Trophoblast cell (in vitro differentiated cells and primary cell): ENCODE results near the gene KDM4C.

Experiments used
- DNase-seq, 2 donors: peaks; one replicate each; pipeline ENCODE4 v3.0.0-alpha.2; 2016
- H2AFZ ChIP-seq: 2 replicates; pipeline ENCODE4 v1.6.1; 2013; ENCODE audit warnings: low read length, moderate library complexity, mild to moderate bottlenecking; ENCODE audit not compliant: insufficient read depth, poor library complexity
- H2AK5ac ChIP-seq: 2 replicates; pipeline ENCODE4 v1.6.1; 2013; ENCODE audit warnings: mild to moderate bottlenecking, low read length
- H2BK120ac ChIP-seq: 2 replicates; pipeline ENCODE4 v1.6.1; 2013; ENCODE audit warnings: low read length, mild to moderate bottlenecking, moderate library complexity; ENCODE audit not compliant: insufficient read depth, poor library complexity
- H2BK12ac ChIP-seq: 2 replicates; pipeline ENCODE4 v1.6.1; 2013; ENCODE audit warnings: mild to moderate bottlenecking, low read length, moderate library complexity
- H2BK5ac ChIP-seq: 2 replicates; pipeline ENCODE4 v1.6.1; 2013; ENCODE audit warnings: low read length, low read depth, moderate library complexity, mild to moderate bottlenecking; ENCODE audit not compliant: poor library complexity
- H3K14ac ChIP-seq: 2 replicates; pipeline ENCODE4 v1.6.1; 2013; ENCODE audit warnings: mild to moderate bottlenecking, low read length
- H3K18ac ChIP-seq: 2 replicates; pipeline ENCODE4 v1.6.1; 2013; ENCODE audit warnings: mild to moderate bottlenecking, low read length
- H3K23ac ChIP-seq: 2 replicates; pipeline ENCODE4 v1.6.1; 2013; ENCODE audit warnings: low read length
- H3K27ac ChIP-seq: 2 replicates; pipeline ENCODE4 v1.5.1; 2013; ENCODE audit warnings: low read depth, mild to moderate bottlenecking, inconsistent platforms, low read length, moderate library complexity
- H3K27me3 ChIP-seq: 2 replicates; pipeline ENCODE4 v1.6.1; 2013; ENCODE audit warnings: inconsistent platforms, mild to moderate bottlenecking, low read length, moderate library complexity; ENCODE audit not compliant: insufficient read depth
- H3K36me3 ChIP-seq, 2 experiments: 1 replicate in 1 of 2; 2 replicates in 1 of 2; pipeline ENCODE4 v1.6.1; 2013; ENCODE audit warnings: low read length in 2 of 2, mild to moderate bottlenecking in 2 of 2, moderate library complexity in 1 of 2; ENCODE audit not compliant: insufficient read depth in 2 of 2, control insufficient read depth in 1 of 2
- H3K4ac ChIP-seq: 2 replicates; pipeline ENCODE4 v1.6.1; 2013; ENCODE audit warnings: low read depth, mild to moderate bottlenecking, low read length, moderate library complexity
- H3K4me1 ChIP-seq, 2 experiments: 1 replicate in 1 of 2; 2 replicates in 1 of 2; pipeline ENCODE4 v1.6.1; 2013; ENCODE audit warnings: low read length in 2 of 2, mild to moderate bottlenecking in 2 of 2, moderate library complexity in 1 of 2; ENCODE audit not compliant: insufficient read depth in 2 of 2, control insufficient read depth in 1 of 2
- H3K4me2 ChIP-seq: 2 replicates; pipeline ENCODE4 v1.6.1; 2013; ENCODE audit warnings: inconsistent platforms, mild to moderate bottlenecking, low read length, moderate library complexity
- H3K4me3 ChIP-seq: 2 replicates; pipeline ENCODE4 v1.5.1; 2013; ENCODE audit warnings: mild to moderate bottlenecking, low read depth, low read length, inconsistent platforms
- H3K79me1 ChIP-seq: one replicate; pipeline ENCODE4 v1.6.1; 2013; ENCODE audit warnings: low read length
- H3K79me2 ChIP-seq: 2 replicates; pipeline ENCODE4 v1.6.1; 2013; ENCODE audit warnings: low read length, mild to moderate bottlenecking; ENCODE audit not compliant: control insufficient read depth, insufficient read depth, poor library complexity
- H3K9ac ChIP-seq: 2 replicates; pipeline ENCODE4 v1.6.1; 2013; ENCODE audit warnings: mild to moderate bottlenecking, low read length
- H3K9me3 ChIP-seq: 2 replicates; pipeline ENCODE4 v1.6.1; 2013; ENCODE audit warnings: low read depth, mild to moderate bottlenecking, control low read depth, inconsistent platforms, low read length; ENCODE audit not compliant: insufficient read depth
- H4K12ac ChIP-seq: 2 replicates; pipeline ENCODE4 v1.6.1; 2013; ENCODE audit warnings: low read depth, mild to moderate bottlenecking, low read length, moderate library complexity
- H4K8ac ChIP-seq: 2 replicates; pipeline ENCODE4 v1.6.1; 2013; ENCODE audit warnings: low read depth, mild to moderate bottlenecking, low read length, moderate library complexity
- H4K91ac ChIP-seq: one replicate; pipeline ENCODE4 v1.6.1; 2013; ENCODE audit warnings: low read depth, mild to moderate bottlenecking, low read length, moderate library complexity
- WGBS: extraction: QIAGEN DNeasy Blood & Tissue Kit; methylation state at CpG from one replicate; pipeline ENCODE4 v1.1.7; 2013; ENCODE audit warnings: missing lambda C conversion rate; ENCODE audit not compliant: insufficient read length, insufficient coverage; ENCODE audit errors: extremely low coverage; 5-methylcytosine and 5-hydroxymethylcytosine counted together

The KDM4C gene

DNA sequence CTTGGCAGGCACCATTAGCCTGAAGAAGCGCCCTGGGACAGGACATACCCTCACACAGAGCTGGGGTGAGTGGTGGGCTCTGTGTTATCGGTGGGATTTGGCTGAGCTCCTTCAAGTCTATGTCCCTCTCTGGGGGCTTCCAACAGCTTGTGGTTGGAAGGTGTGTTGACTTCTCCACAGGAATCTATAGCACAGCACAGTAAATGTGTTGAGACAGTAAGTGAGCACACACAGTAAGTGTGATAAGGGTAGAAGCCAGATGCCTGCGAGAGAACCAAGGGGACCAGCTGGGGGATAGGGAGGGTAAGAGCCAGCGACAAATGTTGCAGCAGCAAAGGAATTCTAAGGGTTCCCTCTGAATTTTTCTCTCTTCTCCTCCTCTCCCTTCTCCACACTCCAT is 448.0 kb downstream of the KDM4C start:
- Histone ChIP-seq H3K9ac (no peak overlapping the region), H4K8ac (no peak overlapping the region), H2BK120ac (no peak overlapping the region), H3K79me2 (no peaks in the 10 kb centered on the region), H3K18ac (no peak overlapping the region), H3K14ac (no peak overlapping the region), H3K4ac (no peak overlapping the region), H3K4me2 (no peak overlapping the region), H3K27me3 (no peaks in the 10 kb centered on the region), H4K12ac (no peak overlapping the region), H3K4me1 (peaks cover 1 to 2% of the 10 kb centered on the region in 2 experiments), H2BK12ac (no peak overlapping the region), H2BK5ac (no peak overlapping the region), H3K9me3 (no peaks in the 10 kb centered on the region), H3K27ac (no peak overlapping the region), H3K23ac (no peak overlapping the region), H3K79me1 (no peaks in the 10 kb centered on the region), H4K91ac (no peak overlapping the region), H2AK5ac (no peak overlapping the region), H3K4me3 (no peak overlapping the region), H3K36me3 (no peaks in the 10 kb centered on the region), H2AFZ (no peak overlapping the region)
- no peak for DNase-seq
- no CpG with 5 or more reads among the region's 4 CpGs for WGBS

DNA sequence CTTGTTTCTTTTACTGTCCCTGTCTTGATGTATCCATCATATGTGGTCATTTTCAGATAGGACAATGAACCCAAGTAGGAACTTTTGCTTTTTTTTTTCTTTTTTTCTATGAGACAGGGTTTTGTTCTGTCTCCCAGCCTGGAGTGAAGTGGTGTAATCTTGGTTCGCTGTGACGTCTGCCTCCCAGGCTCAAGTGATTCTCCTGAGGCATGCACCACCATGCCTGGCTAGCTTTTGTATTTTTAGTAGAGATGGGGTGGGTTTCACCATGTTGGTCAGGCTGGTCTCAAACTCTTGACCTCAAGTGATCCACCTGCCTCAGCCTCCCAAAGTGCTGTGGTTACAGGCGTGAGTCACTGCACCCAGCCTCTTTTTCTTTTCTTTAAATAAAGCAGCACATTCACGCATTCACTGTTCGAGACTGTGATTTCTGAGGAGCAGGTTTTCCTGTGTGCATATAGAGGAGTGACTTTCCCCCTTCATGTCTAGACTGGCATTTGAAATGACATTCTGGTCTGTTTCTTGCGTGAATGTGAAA is 448.5 kb downstream of the KDM4C start:
- no peaks in the 10 kb centered on the region for H3K79me1 ChIP-seq

DNA sequence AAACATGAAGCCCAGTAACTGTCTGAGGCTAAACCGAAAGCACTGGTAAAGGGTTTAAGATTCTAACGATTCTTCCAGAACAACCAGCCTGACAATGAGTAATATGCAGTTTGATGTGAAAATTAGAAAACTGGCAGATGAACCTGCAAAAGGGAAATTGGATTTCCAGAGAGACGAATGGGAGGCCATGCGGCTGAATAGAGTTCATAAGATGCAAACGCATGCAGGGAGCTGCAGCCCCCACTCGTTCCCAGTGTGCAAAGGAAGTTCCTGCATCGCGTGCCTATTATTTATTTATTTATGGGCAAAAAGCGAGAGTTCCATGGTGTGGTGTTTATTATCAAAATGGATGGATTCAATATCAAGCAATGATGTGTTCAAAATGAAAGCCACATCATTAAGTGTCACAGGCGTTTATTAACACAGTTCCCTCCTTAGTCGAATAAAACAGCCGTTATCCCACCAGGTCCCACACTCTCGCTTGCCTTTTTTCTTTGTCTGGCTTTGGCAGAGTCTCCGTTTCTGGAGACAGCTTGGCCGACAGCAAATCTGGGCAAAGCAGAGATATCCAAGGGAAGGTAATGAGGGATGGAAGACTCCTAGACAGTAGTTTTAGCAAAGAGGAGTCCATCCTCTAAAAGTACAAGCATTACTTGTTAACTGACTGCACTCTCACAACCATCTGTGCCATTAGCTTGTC is 451.4 kb downstream of the KDM4C start:
- H2AFZ ChIP-seq, result no peak overlapping the region
- no peaks in the 10 kb centered on the region for H3K79me1 ChIP-seq
- no CpG with 5 or more reads among the region's 15 CpGs for WGBS
- H2BK5ac ChIP-seq, result no peak overlapping the region
- no peak overlapping the region for H3K9ac ChIP-seq
- no peak for DNase-seq
- H2BK12ac ChIP-seq, result no peak overlapping the region
- no peaks in the 10 kb centered on the region for H3K27me3 ChIP-seq
- H3K4me3 ChIP-seq, result no peak overlapping the region
- no peak overlapping the region for H2BK120ac ChIP-seq
- no peak overlapping the region for H4K8ac ChIP-seq
- H3K14ac ChIP-seq, result no peak overlapping the region
- H4K12ac ChIP-seq, result no peak overlapping the region
- H3K4ac ChIP-seq, result no peak overlapping the region
- H2AK5ac ChIP-seq, result no peak overlapping the region
- H3K23ac ChIP-seq, result no peak overlapping the region
- no peak overlapping the region for H3K27ac ChIP-seq
- H3K9me3 ChIP-seq, result no peaks in the 10 kb centered on the region
- no peak overlapping the region for H4K91ac ChIP-seq
- H3K18ac ChIP-seq, result no peak overlapping the region
- H3K4me1 ChIP-seq, result peaks cover 8% of the 10 kb centered on the region in 2 experiments
- H3K79me2 ChIP-seq, result no peaks in the 10 kb centered on the region
- no peaks in the 10 kb centered on the region for H3K36me3 ChIP-seq
- H3K4me2 ChIP-seq, result no peak overlapping the region

More for the DNA sequence above, 448.5 kb downstream of the KDM4C start:
- no peak overlapping the region for H3K4me2 ChIP-seq
- no CpG with 5 or more reads among the region's 6 CpGs for WGBS
- H4K8ac ChIP-seq, result no peak overlapping the region
- no peak overlapping the region for H3K14ac ChIP-seq
- no peak overlapping the region for H3K27ac ChIP-seq
- H3K9ac ChIP-seq, result no peak overlapping the region
- H2BK120ac ChIP-seq, result no peak overlapping the region
- no peaks in the 10 kb centered on the region for H3K9me3 ChIP-seq
- H4K12ac ChIP-seq, result no peak overlapping the region
- H3K36me3 ChIP-seq, result no peaks in the 10 kb centered on the region
- no peak overlapping the region for H3K23ac ChIP-seq
- no peak overlapping the region for H4K91ac ChIP-seq
- H3K4me1 ChIP-seq, result peaks cover 6% of the 10 kb centered on the region in 2 experiments
- no peak overlapping the region for H2AK5ac ChIP-seq
- no peak overlapping the region for H2BK12ac ChIP-seq
- H3K4me3 ChIP-seq, result no peak overlapping the region
- no peak overlapping the region for H3K4ac ChIP-seq
- H3K79me2 ChIP-seq, result no peaks in the 10 kb centered on the region
- no peak for DNase-seq
- H2AFZ ChIP-seq, result no peak overlapping the region
- no peaks in the 10 kb centered on the region for H3K27me3 ChIP-seq
- no peak overlapping the region for H2BK5ac ChIP-seq
- H3K18ac ChIP-seq, result no peak overlapping the region

DNA sequence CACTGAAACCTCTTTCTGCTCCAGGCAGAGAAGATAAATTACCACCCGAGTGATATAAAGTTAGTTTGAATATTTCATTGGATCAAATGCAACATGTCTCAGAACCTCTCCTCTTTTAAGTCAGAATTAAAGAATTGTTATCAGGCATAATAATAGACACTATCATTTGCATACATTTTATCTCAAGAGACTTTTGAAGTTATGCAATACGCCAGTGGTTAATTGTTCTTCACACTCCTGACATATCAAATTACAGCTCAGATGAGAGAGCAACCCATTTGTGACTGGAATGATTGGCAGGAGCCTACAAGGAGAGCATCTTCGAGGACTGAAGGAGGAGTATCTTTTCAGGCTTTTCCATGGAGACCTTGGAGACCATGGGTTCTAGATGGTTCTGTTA is 452.2 kb downstream of the KDM4C start:
- DNase-seq, result no peak
- Histone ChIP-seq H3K79me1 (no peaks in the 10 kb centered on the region), H3K18ac (no peak overlapping the region), H3K23ac (no peak overlapping the region), H3K27ac (no peak overlapping the region), H3K27me3 (no peaks in the 10 kb centered on the region), H4K91ac (no peak overlapping the region), H2AFZ (no peak overlapping the region), H4K12ac (no peak overlapping the region), H3K4me1 (peaks cover 8% of the 10 kb centered on the region in 2 experiments), H3K79me2 (no peaks in the 10 kb centered on the region), H3K9ac (no peak overlapping the region), H3K14ac (no peak overlapping the region), H2BK5ac (no peak overlapping the region), H4K8ac (no peak overlapping the region), H2BK120ac (no peak overlapping the region), H2BK12ac (no peak overlapping the region), H3K4me2 (no peak overlapping the region), H3K4me3 (no peak overlapping the region), H3K4ac (no peak overlapping the region), H2AK5ac (no peak overlapping the region), H3K9me3 (no peaks in the 10 kb centered on the region), H3K36me3 (no peaks in the 10 kb centered on the region)
- no CpG with 5 or more reads among the region's 3 CpGs for WGBS
